ENCODE data around the gene IL36A. TPM values are rescaled to one million over a fixed set of nuclear protein-coding genes. Genes with fewer than 3 reads are reported as not detected.

The IL36A gene
- total and polyA plus RNA-seq, 2 donors from 2014 or later = not detected

- no peaks in the 10 kb centered on the region for H3K27me3 ChIP-seq (ENCODE audit: control insufficient read depth, insufficient read depth, low read length)
- no peak overlapping the region for H3K4me3 ChIP-seq (ENCODE audit: low read length in 3 of 3)
- H3K4me1 ChIP-seq (ENCODE audit: control insufficient read depth in 2 of 3, insufficient read depth in 2 of 3, low read depth in 1 of 3, low read length in 3 of 3) = no peaks in the 10 kb centered on the region
- no peaks in the 10 kb centered on the region for H3K36me3 ChIP-seq (ENCODE audit: control insufficient read depth in 2 of 3, insufficient read depth in 3 of 3, low read length in 3 of 3)
- DNase-seq = no peak
- H3K9ac ChIP-seq (ENCODE audit: low read length in 3 of 3) = no peak overlapping the region
- intact Hi-C loops (cut with DNase I) = no loop called here
- H3K9me3 ChIP-seq (ENCODE audit: control insufficient read depth in 2 of 3, insufficient read depth in 1 of 3, low read length in 3 of 3) = no peaks in the 10 kb centered on the region
- no peak overlapping the region for H3K27ac ChIP-seq (ENCODE audit: low read depth in 2 of 2, low read length in 2 of 2)
- TF ChIP-seq CTCF (IDR thresholded peaks at IDR 0.05; ENCODE audit: borderline replicate concordance, extremely low read depth, insufficient read depth) = no peak
- FAIRE-seq = no peak
Observed at GRCh38 chr2:113021312-113021711, 16.1 kb downstream of the IL36A start.

GRCh38 chr2:113024764-113025163, 19.5 kb downstream of the IL36A start:
- Histone ChIP-seq H3K4me3 (ENCODE audit: low read length in 3 of 3) (no peak overlapping the region), H3K9me3 (ENCODE audit: control insufficient read depth in 2 of 3, insufficient read depth in 1 of 3, low read length in 3 of 3) (no peaks in the 10 kb centered on the region), H3K36me3 (ENCODE audit: control insufficient read depth in 2 of 3, insufficient read depth in 3 of 3, low read length in 3 of 3) (no peaks in the 10 kb centered on the region), H3K4me1 (ENCODE audit: control insufficient read depth in 2 of 3, insufficient read depth in 2 of 3, low read depth in 1 of 3, low read length in 3 of 3) (no peaks in the 10 kb centered on the region), H3K27me3 (ENCODE audit: control insufficient read depth, insufficient read depth, low read length) (no peaks in the 10 kb centered on the region), H3K27ac (ENCODE audit: low read depth in 2 of 2, low read length in 2 of 2) (no peak overlapping the region), H3K9ac (ENCODE audit: low read length in 3 of 3) (no peak overlapping the region)
- FAIRE-seq (no peak), DNase-seq (no peak)
- intact Hi-C loops (cut with DNase I) = no loop called here
- TF ChIP-seq CTCF (IDR thresholded peaks at IDR 0.05; ENCODE audit: borderline replicate concordance, extremely low read depth, insufficient read depth) = no peak

GRCh38 chr2:113025737-113026136, 20.5 kb downstream of the IL36A start:
- H3K36me3 ChIP-seq (ENCODE audit: control insufficient read depth in 2 of 3, insufficient read depth in 3 of 3, low read length in 3 of 3) = no peaks in the 10 kb centered on the region
- DNase-seq = no peak
- H3K4me3 ChIP-seq (ENCODE audit: low read length in 3 of 3) = no peak overlapping the region
- H3K9me3 ChIP-seq (ENCODE audit: control insufficient read depth in 2 of 3, insufficient read depth in 1 of 3, low read length in 3 of 3) = no peaks in the 10 kb centered on the region
- intact Hi-C loops (cut with DNase I) = no loop called here
- H3K27me3 ChIP-seq (ENCODE audit: control insufficient read depth, insufficient read depth, low read length) = no peaks in the 10 kb centered on the region
- no peak for FAIRE-seq
- no peak overlapping the region for H3K27ac ChIP-seq (ENCODE audit: low read depth in 2 of 2, low read length in 2 of 2)
- no peak overlapping the region for H3K9ac ChIP-seq (ENCODE audit: low read length in 3 of 3)
- no peaks in the 10 kb centered on the region for H3K4me1 ChIP-seq (ENCODE audit: control insufficient read depth in 2 of 3, insufficient read depth in 2 of 3, low read depth in 1 of 3, low read length in 3 of 3)
- no peak for TF ChIP-seq CTCF (IDR thresholded peaks at IDR 0.05; ENCODE audit: borderline replicate concordance, extremely low read depth, insufficient read depth)

GRCh38 chr2:113027691-113028090, 22.4 kb downstream of the IL36A start:
- H3K27ac ChIP-seq (ENCODE audit: low read depth in 2 of 2, low read length in 2 of 2) = no peak overlapping the region
- no peak for TF ChIP-seq CTCF (IDR thresholded peaks at IDR 0.05; ENCODE audit: borderline replicate concordance, extremely low read depth, insufficient read depth)

More at GRCh38 chr2:113027691-113028090, 22.4 kb downstream of the IL36A start:
- H3K36me3 ChIP-seq (ENCODE audit: control insufficient read depth in 2 of 3, insufficient read depth in 3 of 3, low read length in 3 of 3) = no peaks in the 10 kb centered on the region
- H3K9ac ChIP-seq (ENCODE audit: low read length in 3 of 3) = no peak overlapping the region
- H3K27me3 ChIP-seq (ENCODE audit: control insufficient read depth, insufficient read depth, low read length) = no peaks in the 10 kb centered on the region
- H3K4me3 ChIP-seq (ENCODE audit: low read length in 3 of 3) = no peak overlapping the region
- intact Hi-C loops (cut with DNase I) = no loop called here
- FAIRE-seq = no peak
- DNase-seq = no peak
- H3K9me3 ChIP-seq (ENCODE audit: control insufficient read depth in 2 of 3, insufficient read depth in 1 of 3, low read length in 3 of 3) = no peaks in the 10 kb centered on the region
- H3K4me1 ChIP-seq (ENCODE audit: control insufficient read depth in 2 of 3, insufficient read depth in 2 of 3, low read depth in 1 of 3, low read length in 3 of 3) = no peaks in the 10 kb centered on the region
